Measurements from ENCODE around the gene LRRC4. TPM values are rescaled to one million over a fixed set of nuclear protein-coding genes. Genes with fewer than 3 reads are reported as not detected.

LRRC4 gene
- total and polyA plus RNA-seq, 5 donors: 3.5 to 13.8 (median 5.6) TPM

- 95% methylated on average over 6 of the region's 6 CpGs for WGBS
- no peak for ATAC-seq
- H3K27ac ChIP-seq (ENCODE audit: low read length): no peak overlapping the region
- intact Hi-C loops (cut with DNase I): no loop called here
- no peak overlapping the region for H3K4me3 ChIP-seq (ENCODE audit: low read length)
- no peaks in the 10 kb centered on the region for H3K4me1 ChIP-seq (ENCODE audit: control insufficient read depth, insufficient read depth, low read length)
- no peaks in the 10 kb centered on the region for H3K9me3 ChIP-seq (ENCODE audit: control insufficient read depth, low read length)
- no peak for DNase-seq
- no peaks in the 10 kb centered on the region for H3K27me3 ChIP-seq (ENCODE audit: control insufficient read depth, insufficient read depth)
These were observed 40.1 kb upstream of the LRRC4 start for GRCh38 chr7:128071376-128071775.

- H3K27ac ChIP-seq (ENCODE audit: low read length): no peak overlapping the region
- intact Hi-C loops (cut with DNase I): no loop called here
These were observed 38.4 kb upstream of the LRRC4 start for GRCh38 chr7:128069373-128070364.

DNA sequence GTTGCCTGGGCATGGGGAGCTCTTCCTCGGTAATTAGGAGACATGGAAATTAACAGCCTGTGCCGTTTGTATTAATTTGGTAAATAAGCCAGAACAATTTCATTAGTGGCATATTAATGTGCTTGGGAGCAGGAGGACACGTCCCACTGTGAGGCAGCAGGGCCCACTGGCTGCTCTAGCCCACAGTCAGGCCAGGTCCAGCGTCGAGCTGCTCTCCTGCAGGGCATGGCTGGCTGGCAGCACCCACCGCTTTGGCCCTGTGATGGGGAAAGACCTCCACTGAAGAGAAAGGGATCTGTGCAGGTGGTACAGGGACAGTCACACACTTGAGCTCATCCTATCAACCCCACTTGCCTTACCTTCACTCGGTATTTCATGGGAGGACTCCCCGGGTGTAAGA is 37.5 kb upstream of the LRRC4 start:
- H3K4me1 ChIP-seq (ENCODE audit: control insufficient read depth, insufficient read depth, low read length): no peaks in the 10 kb centered on the region
- H3K27me3 ChIP-seq (ENCODE audit: control insufficient read depth, insufficient read depth): no peaks in the 10 kb centered on the region
- ATAC-seq: no peak
- WGBS: 95% methylated on average over 8 of the region's 8 CpGs
- intact Hi-C loops (cut with DNase I): no loop called here
- H3K4me3 ChIP-seq (ENCODE audit: low read length): no peak overlapping the region
- H3K9me3 ChIP-seq (ENCODE audit: control insufficient read depth, low read length): no peaks in the 10 kb centered on the region
- DNase-seq: no peak
- no peak overlapping the region for H3K27ac ChIP-seq (ENCODE audit: low read length)

More at GRCh38 chr7:128069373-128070364, 38.4 kb upstream of the LRRC4 start:
- no peak overlapping the region for H3K4me3 ChIP-seq (ENCODE audit: low read length)
- DNase-seq: no peak
- 96% methylated on average over 8 of the region's 8 CpGs for WGBS
- ATAC-seq: no peak
- no peaks in the 10 kb centered on the region for H3K9me3 ChIP-seq (ENCODE audit: control insufficient read depth, low read length)
- H3K4me1 ChIP-seq (ENCODE audit: control insufficient read depth, insufficient read depth, low read length): no peaks in the 10 kb centered on the region
- H3K27me3 ChIP-seq (ENCODE audit: control insufficient read depth, insufficient read depth): no peaks in the 10 kb centered on the region

GRCh38 chr7:128067983-128068382 is 36.7 kb upstream of the LRRC4 start:
- Histone ChIP-seq H3K4me3 (ENCODE audit: low read length) (no peak overlapping the region), H3K27ac (ENCODE audit: low read length) (no peak overlapping the region), H3K4me1 (ENCODE audit: control insufficient read depth, insufficient read depth, low read length) (no peaks in the 10 kb centered on the region), H3K9me3 (ENCODE audit: control insufficient read depth, low read length) (no peaks in the 10 kb centered on the region), H3K27me3 (ENCODE audit: control insufficient read depth, insufficient read depth) (no peaks in the 10 kb centered on the region)
- no peak for DNase-seq
- intact Hi-C loops (cut with DNase I): no loop called here
- ATAC-seq: no peak
- WGBS: 86% methylated on average over 5 of the region's 5 CpGs

- no peaks in the 10 kb centered on the region for H3K4me1 ChIP-seq (ENCODE audit: control insufficient read depth, insufficient read depth, low read length)
- H3K9me3 ChIP-seq (ENCODE audit: control insufficient read depth, low read length): no peaks in the 10 kb centered on the region
- no peak overlapping the region for H3K4me3 ChIP-seq (ENCODE audit: low read length)
- intact Hi-C loops (cut with DNase I): no loop called here
- DNase-seq (no peak), ATAC-seq (no peak)
- 68% methylated on average over 5 of the region's 5 CpGs for WGBS
- no peak overlapping the region for H3K27ac ChIP-seq (ENCODE audit: low read length)
- H3K27me3 ChIP-seq (ENCODE audit: control insufficient read depth, insufficient read depth): no peaks in the 10 kb centered on the region
These were observed 35.6 kb upstream of the LRRC4 start for GRCh38 chr7:128066858-128067257.

GRCh38 chr7:128066395-128066794 is 35.2 kb upstream of the LRRC4 start:
- no peaks in the 10 kb centered on the region for H3K4me1 ChIP-seq (ENCODE audit: control insufficient read depth, insufficient read depth, low read length)
- 94% methylated on average over 10 of the region's 10 CpGs for WGBS
- H3K9me3 ChIP-seq (ENCODE audit: control insufficient read depth, low read length): no peaks in the 10 kb centered on the region
- H3K27me3 ChIP-seq (ENCODE audit: control insufficient read depth, insufficient read depth): no peaks in the 10 kb centered on the region
- intact Hi-C loops (cut with DNase I): no loop called here
- DNase-seq (no peak), ATAC-seq (no peak)
- no peak overlapping the region for H3K27ac ChIP-seq (ENCODE audit: low read length)
- H3K4me3 ChIP-seq (ENCODE audit: low read length): no peak overlapping the region

DNA sequence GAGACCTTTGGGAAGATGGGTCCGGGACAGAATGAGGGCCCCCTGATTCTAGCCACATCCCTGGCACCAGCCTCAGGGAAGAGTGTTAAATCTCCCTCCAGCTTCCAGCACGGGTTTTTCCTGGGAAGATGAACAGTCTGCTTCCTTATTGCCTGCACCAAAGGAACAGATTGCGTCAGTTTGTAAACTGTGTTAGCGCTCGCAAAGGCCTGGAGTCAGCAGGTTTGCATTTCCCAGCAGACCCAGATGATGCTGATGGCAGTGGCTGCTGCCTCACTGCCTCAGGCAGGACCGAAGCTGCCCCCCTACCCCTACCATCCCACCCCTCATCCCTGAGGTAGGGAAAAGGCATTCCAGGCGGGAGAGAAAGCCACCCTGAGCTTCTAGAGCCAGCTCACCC is 34.6 kb upstream of the LRRC4 start:
- no peak for ATAC-seq
- Histone ChIP-seq H3K4me3 (ENCODE audit: low read length) (no peak overlapping the region), H3K27ac (ENCODE audit: low read length) (no peak overlapping the region), H3K4me1 (ENCODE audit: control insufficient read depth, insufficient read depth, low read length) (no peaks in the 10 kb centered on the region), H3K27me3 (ENCODE audit: control insufficient read depth, insufficient read depth) (no peaks in the 10 kb centered on the region), H3K9me3 (ENCODE audit: control insufficient read depth, low read length) (no peaks in the 10 kb centered on the region)
- 90% methylated on average over 7 of the region's 7 CpGs for WGBS
- intact Hi-C loops (cut with DNase I): no loop called here
- DNase-seq: no peak

- Histone ChIP-seq H3K4me3 (ENCODE audit: low read length) (no peak overlapping the region), H3K9me3 (ENCODE audit: control insufficient read depth, low read length) (no peaks in the 10 kb centered on the region), H3K4me1 (ENCODE audit: control insufficient read depth, insufficient read depth, low read length) (no peaks in the 10 kb centered on the region), H3K27ac (ENCODE audit: low read length) (no peak overlapping the region), H3K27me3 (ENCODE audit: control insufficient read depth, insufficient read depth) (no peaks in the 10 kb centered on the region)
- no peak for ATAC-seq
- DNase-seq: no peak
- intact Hi-C loops (cut with DNase I): no loop called here
- WGBS: 89% methylated on average over 8 of the region's 8 CpGs
These were observed 31.9 kb upstream of the LRRC4 start for GRCh38 chr7:128063088-128063487.

DNA sequence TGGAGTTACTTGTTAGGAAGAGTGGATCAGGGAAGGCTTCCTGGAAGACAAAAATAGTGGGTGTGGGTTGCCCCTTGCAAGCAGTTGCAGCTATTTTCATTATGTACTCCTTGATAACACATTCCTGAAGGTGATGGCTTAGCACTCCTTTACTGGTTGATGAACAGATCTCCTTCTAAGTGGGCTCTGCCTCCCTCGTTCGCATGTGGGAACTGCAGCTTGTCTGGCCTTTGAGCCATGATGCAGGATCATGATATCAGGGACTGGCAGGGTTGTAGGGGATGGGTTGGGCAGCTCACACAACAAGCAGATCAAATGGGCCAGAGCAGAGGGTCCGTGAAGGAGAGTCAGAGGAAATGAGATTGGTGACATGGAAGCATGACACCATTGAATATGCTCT is 28.8 kb upstream of the LRRC4 start:
- no peak overlapping the region for H3K4me3 ChIP-seq (ENCODE audit: low read length)
- no peaks in the 10 kb centered on the region for H3K4me1 ChIP-seq (ENCODE audit: control insufficient read depth, insufficient read depth, low read length)
- H3K27me3 ChIP-seq (ENCODE audit: control insufficient read depth, insufficient read depth): no peaks in the 10 kb centered on the region
- ATAC-seq (no peak), DNase-seq (no peak)
- WGBS: 93% methylated on average over 3 of the region's 3 CpGs
- no peak overlapping the region for H3K27ac ChIP-seq (ENCODE audit: low read length)
- no peaks in the 10 kb centered on the region for H3K9me3 ChIP-seq (ENCODE audit: control insufficient read depth, low read length)
- intact Hi-C loops (cut with DNase I): no loop called here

- Histone ChIP-seq H3K4me1 (ENCODE audit: control insufficient read depth, insufficient read depth, low read length) (no peaks in the 10 kb centered on the region), H3K27ac (ENCODE audit: low read length) (no peak overlapping the region), H3K9me3 (ENCODE audit: control insufficient read depth, low read length) (no peaks in the 10 kb centered on the region), H3K27me3 (ENCODE audit: control insufficient read depth, insufficient read depth) (no peaks in the 10 kb centered on the region), H3K4me3 (ENCODE audit: low read length) (no peak overlapping the region)
- DNase-seq (no peak), ATAC-seq (no peak)
- intact Hi-C loops (cut with DNase I): no loop called here
- WGBS: 82% methylated on average over 7 of the region's 7 CpGs
These were observed 28.1 kb upstream of the LRRC4 start for GRCh38 chr7:128059143-128059988.

- intact Hi-C loops (cut with DNase I): no loop called here
- H3K9me3 ChIP-seq (ENCODE audit: control insufficient read depth, low read length): no peaks in the 10 kb centered on the region
These were observed 26.7 kb upstream of the LRRC4 start for GRCh38 chr7:128057909-128058308.

More at GRCh38 chr7:128057909-128058308, 26.7 kb upstream of the LRRC4 start:
- DNase-seq: no peak
- WGBS: 77% methylated on average over 1 of the region's 1 CpG
- no peak for ATAC-seq
- Histone ChIP-seq H3K4me3 (ENCODE audit: low read length) (no peak overlapping the region), H3K27me3 (ENCODE audit: control insufficient read depth, insufficient read depth) (no peaks in the 10 kb centered on the region), H3K27ac (ENCODE audit: low read length) (no peak overlapping the region), H3K4me1 (ENCODE audit: control insufficient read depth, insufficient read depth, low read length) (no peaks in the 10 kb centered on the region)

Data from right cardiac atrium (tissue), 5 donors.